Measurements from ENCODE around the gene SYT1. TPM values are rescaled to one million over a fixed set of nuclear protein-coding genes. Genes with fewer than 3 reads are reported as not detected.

SYT1 gene
- total RNA-seq, 2 experiments from 2014 or later = not detected

GRCh38 chr12:78958941-78959340, 94.4 kb downstream of the SYT1 start:
- no peaks in the 10 kb centered on the region; the same call in 1 of the 2 replicates for H4K20me1 ChIP-seq (ENCODE audit: insufficient read depth, low read length)
- no peaks in the 10 kb centered on the region for H3K9me3 ChIP-seq (ENCODE audit: low read length)
- H3K4me2 ChIP-seq (ENCODE audit: low read length) = no peak overlapping the region
- DNase-seq (ENCODE audit: low spot score) = no peak
- ChIA-PET POLR2A (interaction anchor here (0.6 to 1.0 kb wide), 4 partner anchors 12 to 484 kb away, joined by 3 to 6 read pairs (median 4); no protein-coding TSS in a partner anchor), CTCF (ENCODE audit: unreplicated experiment) (no interaction called here)
- no peak for TF ChIP-seq EZH2phosphoT487 (IDR thresholded peaks at IDR 0.05; ENCODE audit: borderline replicate concordance, low read depth, low read length)
- TF ChIP-seq, protein P1, sequence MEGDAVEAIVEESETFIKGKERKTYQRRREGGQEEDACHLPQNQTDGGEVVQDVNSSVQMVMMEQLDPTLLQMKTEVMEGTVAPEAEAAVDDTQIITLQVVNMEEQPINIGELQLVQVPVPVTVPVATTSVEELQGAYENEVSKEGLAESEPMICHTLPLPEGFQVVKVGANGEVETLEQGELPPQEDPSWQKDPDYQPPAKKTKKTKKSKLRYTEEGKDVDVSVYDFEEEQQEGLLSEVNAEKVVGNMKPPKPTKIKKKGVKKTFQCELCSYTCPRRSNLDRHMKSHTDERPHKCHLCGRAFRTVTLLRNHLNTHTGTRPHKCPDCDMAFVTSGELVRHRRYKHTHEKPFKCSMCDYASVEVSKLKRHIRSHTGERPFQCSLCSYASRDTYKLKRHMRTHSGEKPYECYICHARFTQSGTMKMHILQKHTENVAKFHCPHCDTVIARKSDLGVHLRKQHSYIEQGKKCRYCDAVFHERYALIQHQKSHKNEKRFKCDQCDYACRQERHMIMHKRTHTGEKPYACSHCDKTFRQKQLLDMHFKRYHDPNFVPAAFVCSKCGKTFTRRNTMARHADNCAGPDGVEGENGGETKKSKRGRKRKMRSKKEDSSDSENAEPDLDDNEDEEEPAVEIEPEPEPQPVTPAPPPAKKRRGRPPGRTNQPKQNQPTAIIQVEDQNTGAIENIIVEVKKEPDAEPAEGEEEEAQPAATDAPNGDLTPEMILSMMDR (conservative IDR thresholded peaks at IDR 0.05; ENCODE audit: low read length) = no peak
- no peak overlapping the region for H2AFZ ChIP-seq (ENCODE audit: low read length)
- no peaks in the 10 kb centered on the region for H3K79me2 ChIP-seq (ENCODE audit: insufficient read depth, low read depth, low read length)
- BruUV-seq (replicated peaks) = no TSS peak
- H3K27ac ChIP-seq (ENCODE audit: low read depth, low read length, poor library complexity, severe bottlenecking) = no peak overlapping the region
- no peak overlapping the region for H3K4me3 ChIP-seq (ENCODE audit: low read depth, low read length, poor library complexity, severe bottlenecking)
- intact Hi-C loops (cut with micrococcal nuclease; ENCODE audit: unreplicated experiment) = no loop called here
- no peaks in the 10 kb centered on the region for H3K36me3 ChIP-seq (ENCODE audit: insufficient read depth, low read length)
- H3K4me1 ChIP-seq (ENCODE audit: insufficient read depth, low read length, poor library complexity, severe bottlenecking) = no peaks in the 10 kb centered on the region
- H3K9me2 ChIP-seq (ENCODE audit: insufficient read depth, low read length) = no peaks in the 10 kb centered on the region

DNA sequence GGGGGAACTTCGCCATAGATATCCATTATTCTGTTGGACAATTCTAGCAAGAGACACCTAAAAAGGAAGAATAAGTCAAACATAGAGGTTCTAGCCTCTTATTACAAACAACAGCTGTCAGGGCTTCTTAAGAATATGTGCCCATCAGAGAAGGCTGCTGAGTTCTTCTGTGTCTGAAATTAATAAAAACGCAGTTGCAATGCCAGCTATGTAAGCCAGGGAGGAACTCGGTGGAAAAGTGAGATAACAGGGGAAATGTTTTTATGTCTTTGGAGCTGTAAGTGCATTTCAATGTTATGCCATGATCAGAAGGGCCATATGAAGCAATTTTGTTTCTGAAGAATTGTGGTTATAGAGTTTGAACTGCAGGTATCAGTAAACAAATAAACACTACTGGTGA, 95.0 kb downstream of the SYT1 start:
- H3K9me3 ChIP-seq (ENCODE audit: low read length) = no peaks in the 10 kb centered on the region
- no peak overlapping the region for H3K27ac ChIP-seq (ENCODE audit: low read depth, low read length, poor library complexity, severe bottlenecking)
- no peak for TF ChIP-seq EZH2phosphoT487 (IDR thresholded peaks at IDR 0.05; ENCODE audit: borderline replicate concordance, low read depth, low read length)
- TF ChIP-seq, protein P1 (conservative IDR thresholded peaks at IDR 0.05; ENCODE audit: low read length) = no peak
- intact Hi-C loops (cut with micrococcal nuclease; ENCODE audit: unreplicated experiment) = no loop called here
- POLR2A ChIA-PET = interaction anchor here (0.6 to 1.0 kb wide), 3 partner anchors 12 to 47 kb away, joined by 3 to 6 read pairs (median 3); no protein-coding TSS in a partner anchor
- H3K4me1 ChIP-seq (ENCODE audit: insufficient read depth, low read length, poor library complexity, severe bottlenecking) = no peaks in the 10 kb centered on the region
- no peaks in the 10 kb centered on the region for H3K9me2 ChIP-seq (ENCODE audit: insufficient read depth, low read length)
- DNase-seq (ENCODE audit: low spot score) = no peak
- no TSS peak for BruUV-seq (replicated peaks)
- CTCF ChIA-PET (ENCODE audit: unreplicated experiment) = no interaction called here
- no peak overlapping the region for H2AFZ ChIP-seq (ENCODE audit: low read length)
- H3K4me3 ChIP-seq (ENCODE audit: low read depth, low read length, poor library complexity, severe bottlenecking) = no peak overlapping the region
- no peaks in the 10 kb centered on the region; the same call in 1 of the 2 replicates for H4K20me1 ChIP-seq (ENCODE audit: insufficient read depth, low read length)
- no peaks in the 10 kb centered on the region for H3K36me3 ChIP-seq (ENCODE audit: insufficient read depth, low read length)
- H3K4me2 ChIP-seq (ENCODE audit: low read length) = no peak overlapping the region
- H3K79me2 ChIP-seq (ENCODE audit: insufficient read depth, low read depth, low read length) = no peaks in the 10 kb centered on the region

GRCh38 chr12:78961171-78961570, 96.6 kb downstream of the SYT1 start:
- H3K4me1 ChIP-seq (ENCODE audit: insufficient read depth, low read length, poor library complexity, severe bottlenecking) = no peaks in the 10 kb centered on the region
- H4K20me1 ChIP-seq (ENCODE audit: insufficient read depth, low read length) = no peaks in the 10 kb centered on the region; the same call in 1 of the 2 replicates
- no peaks in the 10 kb centered on the region for H3K9me2 ChIP-seq (ENCODE audit: insufficient read depth, low read length)
- H2AFZ ChIP-seq (ENCODE audit: low read length) = no peak overlapping the region
- intact Hi-C loops (cut with micrococcal nuclease; ENCODE audit: unreplicated experiment) = no loop called here
- POLR2A ChIA-PET = no interaction called here
- no peak overlapping the region for H3K4me2 ChIP-seq (ENCODE audit: low read length)
- CTCF ChIA-PET (ENCODE audit: unreplicated experiment) = no interaction called here
- no peaks in the 10 kb centered on the region for H3K79me2 ChIP-seq (ENCODE audit: insufficient read depth, low read depth, low read length)
- no peak for DNase-seq (ENCODE audit: low spot score)
- no peaks in the 10 kb centered on the region for H3K36me3 ChIP-seq (ENCODE audit: insufficient read depth, low read length)
- no TSS peak for BruUV-seq (replicated peaks)
- TF ChIP-seq, protein P1 (conservative IDR thresholded peaks at IDR 0.05; ENCODE audit: low read length) = no peak
- no peak for TF ChIP-seq EZH2phosphoT487 (IDR thresholded peaks at IDR 0.05; ENCODE audit: borderline replicate concordance, low read depth, low read length)
- H3K27ac ChIP-seq (ENCODE audit: low read depth, low read length, poor library complexity, severe bottlenecking) = no peak overlapping the region
- H3K9me3 ChIP-seq (ENCODE audit: low read length) = no peaks in the 10 kb centered on the region
- no peak overlapping the region for H3K4me3 ChIP-seq (ENCODE audit: low read depth, low read length, poor library complexity, severe bottlenecking)

Measured in OCI-LY7 (cell line).